HEK293 (cell line): Measurements from ENCODE around the gene KIFC1.
A peak's percentile ranks its signal among the peaks of the same experiment; 100 is the strongest.

Experiments used
- CTCF ChIA-PET: fragments of 350-600 bp; formaldehyde crosslinking; extraction: SDS; loops from one replicate; lab custom pipeline; 2021; ENCODE audit warnings: antibody characterized with exemption; lab: Yijun Ruan, JAX
- POLR2A ChIA-PET: fragments of 300-600 bp; formaldehyde crosslinking; extraction: SDS; loops from one replicate; lab custom pipeline; 2020; ENCODE audit warnings: antibody characterized with exemption, inconsistent platforms; lab: Yijun Ruan, JAX
- H3K27ac ChIP-seq: fragments of 200-500 bp; sonication (Bioruptor generic); 2 replicates; pipeline ENCODE4 v1.5.1; 2014; ENCODE audit warnings: low read depth, low read length, control low read depth, inconsistent platforms; ENCODE audit errors: extremely low read depth
- H3K36me3 ChIP-seq, 2 experiments: fragments of 200-500 bp in 1 of 2; sonication (Bioruptor generic) in 1 of 2; 1 replicate in 1 of 2; 2 replicates in 1 of 2; pipeline ENCODE4 v1.5.1; 2014 to 2017; ENCODE audit warnings: inconsistent platforms in 2 of 2, low read length in 2 of 2; ENCODE audit not compliant: control insufficient read depth in 2 of 2, insufficient read depth in 1 of 2
- H3K4me1 ChIP-seq: fragments of 200-500 bp; sonication (Bioruptor generic); 2 replicates; pipeline ENCODE4 v1.5.1; 2014; ENCODE audit warnings: mild to moderate bottlenecking, low read length, inconsistent platforms; ENCODE audit not compliant: control insufficient read depth, insufficient read depth
- H3K4me3 ChIP-seq: 2 replicates; pipeline ENCODE4 v1.5.1; 2011; ENCODE audit warnings: low read depth, mild to moderate bottlenecking, control low read depth, low read length, moderate library complexity
- H3K9me3 ChIP-seq: fragments of 200-500 bp; sonication (Bioruptor generic); 2 replicates; pipeline ENCODE4 v1.5.1; 2014; ENCODE audit warnings: low read depth, low read length, inconsistent platforms; ENCODE audit not compliant: control insufficient read depth, insufficient read depth
- FEZF1 ChIP-seq: fragments of 450-650 bp; formaldehyde crosslinking; IDR thresholded peaks from 2 replicates; pipeline ENCODE4 v1.5.1; 2016; ENCODE audit warnings: missing biosample characterization, missing genetic modification characterization
- GLI4 ChIP-seq: fragments of 450-650 bp; formaldehyde crosslinking; IDR thresholded peaks from 2 replicates; pipeline ENCODE4 v1.5.1; 2016; ENCODE audit warnings: missing biosample characterization, missing genetic modification characterization
- GLIS2 ChIP-seq: fragments of 450-650 bp; formaldehyde crosslinking; IDR thresholded peaks from 2 replicates; pipeline ENCODE4 v1.5.1; 2016; ENCODE audit warnings: missing biosample characterization, missing genetic modification characterization
- HOXD13 ChIP-seq: sonication (generic); formaldehyde crosslinking; IDR thresholded peaks from 2 replicates; pipeline ENCODE4 v1.8.0; 2022; ENCODE audit warnings: missing genetic modification reagents, borderline replicate concordance
- KLF1 ChIP-seq: fragments of 450-650 bp; formaldehyde crosslinking; IDR thresholded peaks from 2 replicates; pipeline ENCODE4 v1.5.1; 2016; ENCODE audit warnings: missing biosample characterization, missing genetic modification characterization
- KLF16 ChIP-seq: fragments of 450-650 bp; formaldehyde crosslinking; IDR thresholded peaks from 2 replicates; pipeline ENCODE4 v1.5.1; 2017; ENCODE audit warnings: missing biosample characterization, missing genetic modification characterization
- OVOL3 ChIP-seq: fragments of 450-650 bp; formaldehyde crosslinking; IDR thresholded peaks from 2 replicates; pipeline ENCODE4 v1.5.1; 2016; ENCODE audit warnings: missing biosample characterization, missing genetic modification characterization
- TRIM28 ChIP-seq: IDR thresholded peaks from 2 replicates; pipeline ENCODE4 v1.6.1; 2011; ENCODE audit warnings: low read length, control low read depth, borderline replicate concordance
- ZBTB1 ChIP-seq: fragments of 450-650 bp; formaldehyde crosslinking; IDR thresholded peaks from 2 replicates; pipeline ENCODE4 v1.5.1; 2016; ENCODE audit warnings: missing biosample characterization, missing genetic modification characterization
- ZEB2 ChIP-seq: fragments of 450-650 bp; formaldehyde crosslinking; IDR thresholded peaks from 2 replicates; pipeline ENCODE4 v1.5.1; 2016; ENCODE audit warnings: missing biosample characterization, missing genetic modification characterization
- ZFP37 ChIP-seq: fragments of 450-650 bp; formaldehyde crosslinking; IDR thresholded peaks from 2 replicates; pipeline ENCODE4 v1.5.1; 2016; ENCODE audit warnings: missing biosample characterization, missing genetic modification characterization
- ZIC2 ChIP-seq: fragments of 450-650 bp; formaldehyde crosslinking; IDR thresholded peaks from 2 replicates; pipeline ENCODE4 v1.5.1; 2016; ENCODE audit warnings: missing biosample characterization, missing genetic modification characterization
- ZNF121 ChIP-seq: fragments of 450-650 bp; formaldehyde crosslinking; IDR thresholded peaks from 2 replicates; pipeline ENCODE4 v1.5.1; 2016; ENCODE audit warnings: missing biosample characterization, missing genetic modification characterization
- ZNF146 ChIP-seq: fragments of 450-650 bp; formaldehyde crosslinking; IDR thresholded peaks from 2 replicates; pipeline ENCODE4 v1.5.1; 2016; ENCODE audit warnings: missing biosample characterization, missing genetic modification characterization
- ZNF16 ChIP-seq: fragments of 450-650 bp; formaldehyde crosslinking; IDR thresholded peaks from 2 replicates; pipeline ENCODE4 v1.5.1; 2016; ENCODE audit warnings: low read depth, missing biosample characterization, missing genetic modification characterization
- ZNF221 ChIP-seq: fragments of 450-650 bp; formaldehyde crosslinking; IDR thresholded peaks from 2 replicates; pipeline ENCODE4 v1.5.1; 2017; ENCODE audit warnings: missing biosample characterization, missing genetic modification characterization, borderline replicate concordance
- ZNF223 ChIP-seq: fragments of 450-650 bp; formaldehyde crosslinking; IDR thresholded peaks from 2 replicates; pipeline ENCODE4 v1.5.1; 2016; ENCODE audit warnings: missing biosample characterization, missing genetic modification characterization
- ZNF335 ChIP-seq: fragments of 450-650 bp; formaldehyde crosslinking; conservative IDR thresholded peaks from 2 replicates; pipeline ENCODE4 v1.5.1; 2016; ENCODE audit warnings: missing biosample characterization, missing genetic modification characterization
- ZNF394 ChIP-seq: fragments of 450-650 bp; formaldehyde crosslinking; IDR thresholded peaks from 2 replicates; pipeline ENCODE4 v1.5.1; 2016; ENCODE audit warnings: missing biosample characterization, missing genetic modification characterization, mild to moderate bottlenecking, moderate library complexity, borderline replicate concordance
- ZNF473 ChIP-seq: fragments of 450-650 bp; formaldehyde crosslinking; IDR thresholded peaks from 2 replicates; pipeline ENCODE4 v1.5.1; 2017; ENCODE audit warnings: missing biosample characterization, missing genetic modification characterization
- ZNF48 ChIP-seq: fragments of 450-650 bp; formaldehyde crosslinking; IDR thresholded peaks from 2 replicates; pipeline ENCODE4 v1.5.1; 2016; ENCODE audit warnings: missing biosample characterization, missing genetic modification characterization
- ZNF501 ChIP-seq: fragments of 450-650 bp; formaldehyde crosslinking; IDR thresholded peaks from 2 replicates; pipeline ENCODE4 v1.5.1; 2016; ENCODE audit warnings: missing biosample characterization, missing genetic modification characterization
- ZNF510 ChIP-seq: fragments of 450-650 bp; formaldehyde crosslinking; IDR thresholded peaks from 2 replicates; pipeline ENCODE4 v1.5.1; 2018; ENCODE audit warnings: mild to moderate bottlenecking, missing genetic modification characterization, missing biosample characterization; ENCODE audit not compliant: insufficient replicate concordance
- ZNF548 ChIP-seq: fragments of 450-650 bp; formaldehyde crosslinking; IDR thresholded peaks from 2 replicates; pipeline ENCODE4 v1.5.1; 2016; ENCODE audit warnings: missing biosample characterization, missing genetic modification characterization
- ZNF585B ChIP-seq: fragments of 450-650 bp; formaldehyde crosslinking; IDR thresholded peaks from 2 replicates; pipeline ENCODE4 v1.5.1; 2016; ENCODE audit warnings: missing biosample characterization, missing genetic modification characterization
- ZNF621 ChIP-seq: fragments of 450-650 bp; formaldehyde crosslinking; IDR thresholded peaks from 2 replicates; pipeline ENCODE4 v1.5.1; 2017; ENCODE audit warnings: missing biosample characterization, missing genetic modification characterization
- ZNF624 ChIP-seq: fragments of 450-650 bp; formaldehyde crosslinking; IDR thresholded peaks from 2 replicates; pipeline ENCODE4 v1.5.1; 2017; ENCODE audit warnings: missing biosample characterization, missing genetic modification characterization
- ZNF664 ChIP-seq: fragments of 450-650 bp; formaldehyde crosslinking; IDR thresholded peaks from 2 replicates; pipeline ENCODE4 v1.5.1; 2016; ENCODE audit warnings: missing biosample characterization, missing genetic modification characterization
- ZNF785 ChIP-seq: fragments of 450-650 bp; formaldehyde crosslinking; IDR thresholded peaks from 2 replicates; pipeline ENCODE4 v1.5.1; 2016; ENCODE audit warnings: missing biosample characterization, missing genetic modification characterization
- ZNF791 ChIP-seq: fragments of 450-650 bp; formaldehyde crosslinking; IDR thresholded peaks from 2 replicates; pipeline ENCODE4 v1.5.1; 2016; ENCODE audit warnings: missing biosample characterization, missing genetic modification characterization
- TF ChIP-seq, protein P1 (sequence below): fragments of 450-650 bp; formaldehyde crosslinking; IDR thresholded peaks from 2 replicates; pipeline ENCODE4 v1.5.1; 2017; ENCODE audit warnings: missing biosample characterization, missing genetic modification characterization
- TF ChIP-seq, protein P2 (sequence below): fragments of 450-650 bp; formaldehyde crosslinking; IDR thresholded peaks from 2 replicates; pipeline ENCODE4 v1.5.1; 2016; ENCODE audit warnings: missing biosample characterization, missing genetic modification characterization
- TF ChIP-seq, protein P3 (sequence below): fragments of 450-650 bp; formaldehyde crosslinking; IDR thresholded peaks from 2 replicates; pipeline ENCODE4 v1.5.1; 2016; ENCODE audit warnings: missing biosample characterization, missing genetic modification characterization

Gene KIFC1, protein sequence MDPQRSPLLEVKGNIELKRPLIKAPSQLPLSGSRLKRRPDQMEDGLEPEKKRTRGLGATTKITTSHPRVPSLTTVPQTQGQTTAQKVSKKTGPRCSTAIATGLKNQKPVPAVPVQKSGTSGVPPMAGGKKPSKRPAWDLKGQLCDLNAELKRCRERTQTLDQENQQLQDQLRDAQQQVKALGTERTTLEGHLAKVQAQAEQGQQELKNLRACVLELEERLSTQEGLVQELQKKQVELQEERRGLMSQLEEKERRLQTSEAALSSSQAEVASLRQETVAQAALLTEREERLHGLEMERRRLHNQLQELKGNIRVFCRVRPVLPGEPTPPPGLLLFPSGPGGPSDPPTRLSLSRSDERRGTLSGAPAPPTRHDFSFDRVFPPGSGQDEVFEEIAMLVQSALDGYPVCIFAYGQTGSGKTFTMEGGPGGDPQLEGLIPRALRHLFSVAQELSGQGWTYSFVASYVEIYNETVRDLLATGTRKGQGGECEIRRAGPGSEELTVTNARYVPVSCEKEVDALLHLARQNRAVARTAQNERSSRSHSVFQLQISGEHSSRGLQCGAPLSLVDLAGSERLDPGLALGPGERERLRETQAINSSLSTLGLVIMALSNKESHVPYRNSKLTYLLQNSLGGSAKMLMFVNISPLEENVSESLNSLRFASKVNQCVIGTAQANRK

DNA sequence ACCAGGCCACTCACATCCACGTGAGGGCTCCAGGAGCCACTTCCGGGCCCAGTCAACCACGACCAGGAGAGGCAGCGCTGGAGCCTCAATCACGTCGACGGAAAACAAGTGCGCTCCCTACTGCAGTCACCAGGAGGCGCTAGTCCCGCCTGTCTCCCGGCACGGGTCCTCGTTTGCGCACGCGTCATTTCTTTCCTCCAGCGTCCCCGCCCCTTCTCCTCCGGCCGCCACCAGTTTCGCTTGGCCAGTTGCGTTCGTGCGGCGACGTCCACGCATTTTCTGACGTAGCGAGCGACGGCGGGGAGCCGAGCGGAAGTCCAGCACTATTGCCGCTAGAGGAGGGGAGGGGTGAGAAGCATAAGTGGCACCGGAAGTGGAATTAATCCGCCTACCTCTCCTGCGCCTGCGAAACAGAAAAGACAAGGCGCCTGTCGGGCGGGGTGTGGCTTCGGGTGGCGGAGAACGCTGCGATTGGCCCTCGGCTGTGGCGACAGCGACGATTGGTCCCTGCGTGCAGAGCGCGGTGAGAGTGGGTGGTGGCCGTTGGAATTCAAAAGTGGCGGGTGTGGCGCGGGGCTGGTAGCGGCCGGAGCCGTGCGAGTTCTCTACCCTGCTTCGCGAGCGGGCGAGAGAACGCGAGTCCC is at the start of gene KIFC1:
KIFC1 (plus strand) TSS at position 546 of the 644 bp plus-strand sequence. CDS start 163 bp downstream, outside the sequence.
- CTCF ChIA-PET = interaction anchor here (0.5 to 1.6 kb wide), 41 partner anchors 9 to 243 kb away, joined by 3 to 21 read pairs (median 5); partner anchors contain the start of genes B3GALT4, RPS18, VPS52 and ZBTB22
- Histone ChIP-seq H3K4me1 (peaks cover 10% of the 10 kb centered on the region), H3K9me3 (no peaks in the 10 kb centered on the region), H3K27ac (peak within 1 kb of the TSS; percentile 80), H3K36me3 (peaks cover 3 to 15% of the 10 kb centered on the region in 2 experiments; a peak in 2 of 3 replicates), H3K4me3 (peak within 1 kb of the TSS; percentile 82)
- POLR2A ChIA-PET = interaction anchor here (1.0 to 1.4 kb wide), 2 partner anchors 74 to 114 kb away, joined by 4 read pairs; partner anchors contain the start of genes B3GALT4 and ZBTB22
- TF ChIP-seq ZNF394 (tag by site-specific recombination) (no peak), ZBTB1 (tag by site-specific recombination) (no peak; the same call in 1 of the 2 replicates), GLIS2 (no peak), ZNF510 (no peak), ZNF785 (tag by site-specific recombination) (no peak), KLF16 (no peak), ZIC2 (tag by site-specific recombination) (peak; percentile 55; the same call in 1 of the 2 replicates), ZNF473 (tag by site-specific recombination) (no peak), ZNF548 (no peak), HOXD13 (CRISPR knock-in tag) (no peak), TRIM28 (0 out of 2 replicates have a peak, but pooled peaks have one; percentile 29), ZEB2 (tag by site-specific recombination) (peak; percentile 78), ZNF624 (tag by site-specific recombination) (no peak), ZNF16 (no peak), ZNF146 (tag by site-specific recombination) (no peak), OVOL3 (tag by site-specific recombination) (no peak), ZNF501 (tag by site-specific recombination) (peak; percentile 1; the same call in 1 of the 2 replicates), ZNF121 (tag by site-specific recombination) (no peak), ZNF621 (no peak), ZNF223 (tag by site-specific recombination) (no peak), ZNF48 (tag by site-specific recombination) (no peak), GLI4 (tag by site-specific recombination) (no peak), ZNF664 (tag by site-specific recombination) (no peak), KLF1 (peak; percentile 85), ZFP37 (no peak), ZNF335 (tag by site-specific recombination) (no peak), FEZF1 (tag by site-specific recombination) (peak; percentile 38), ZNF791 (tag by site-specific recombination) (no peak), ZNF585B (tag by site-specific recombination) (no peak), ZNF221 (tag by site-specific recombination) (no peak)
- TF ChIP-seq, protein P1, sequence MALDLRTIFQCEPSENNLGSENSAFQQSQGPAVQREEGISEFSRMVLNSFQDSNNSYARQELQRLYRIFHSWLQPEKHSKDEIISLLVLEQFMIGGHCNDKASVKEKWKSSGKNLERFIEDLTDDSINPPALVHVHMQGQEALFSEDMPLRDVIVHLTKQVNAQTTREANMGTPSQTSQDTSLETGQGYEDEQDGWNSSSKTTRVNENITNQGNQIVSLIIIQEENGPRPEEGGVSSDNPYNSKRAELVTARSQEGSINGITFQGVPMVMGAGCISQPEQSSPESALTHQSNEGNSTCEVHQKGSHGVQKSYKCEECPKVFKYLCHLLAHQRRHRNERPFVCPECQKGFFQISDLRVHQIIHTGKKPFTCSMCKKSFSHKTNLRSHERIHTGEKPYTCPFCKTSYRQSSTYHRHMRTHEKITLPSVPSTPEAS (tag by site-specific recombination) = no peak
- TF ChIP-seq, protein P2, sequence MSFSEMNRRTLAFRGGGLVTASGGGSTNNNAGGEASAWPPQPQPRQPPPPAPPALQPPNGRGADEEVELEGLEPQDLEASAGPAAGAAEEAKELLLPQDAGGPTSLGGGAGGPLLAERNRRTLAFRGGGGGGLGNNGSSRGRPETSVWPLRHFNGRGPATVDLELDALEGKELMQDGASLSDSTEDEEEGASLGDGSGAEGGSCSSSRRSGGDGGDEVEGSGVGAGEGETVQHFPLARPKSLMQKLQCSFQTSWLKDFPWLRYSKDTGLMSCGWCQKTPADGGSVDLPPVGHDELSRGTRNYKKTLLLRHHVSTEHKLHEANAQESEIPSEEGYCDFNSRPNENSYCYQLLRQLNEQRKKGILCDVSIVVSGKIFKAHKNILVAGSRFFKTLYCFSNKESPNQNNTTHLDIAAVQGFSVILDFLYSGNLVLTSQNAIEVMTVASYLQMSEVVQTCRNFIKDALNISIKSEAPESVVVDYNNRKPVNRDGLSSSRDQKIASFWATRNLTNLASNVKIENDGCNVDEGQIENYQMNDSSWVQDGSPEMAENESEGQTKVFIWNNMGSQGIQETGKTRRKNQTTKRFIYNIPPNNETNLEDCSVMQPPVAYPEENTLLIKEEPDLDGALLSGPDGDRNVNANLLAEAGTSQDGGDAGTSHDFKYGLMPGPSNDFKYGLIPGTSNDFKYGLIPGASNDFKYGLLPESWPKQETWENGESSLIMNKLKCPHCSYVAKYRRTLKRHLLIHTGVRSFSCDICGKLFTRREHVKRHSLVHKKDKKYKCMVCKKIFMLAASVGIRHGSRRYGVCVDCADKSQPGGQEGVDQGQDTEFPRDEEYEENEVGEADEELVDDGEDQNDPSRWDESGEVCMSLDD (tag by site-specific recombination) = no peak
- TF ChIP-seq, protein P3, sequence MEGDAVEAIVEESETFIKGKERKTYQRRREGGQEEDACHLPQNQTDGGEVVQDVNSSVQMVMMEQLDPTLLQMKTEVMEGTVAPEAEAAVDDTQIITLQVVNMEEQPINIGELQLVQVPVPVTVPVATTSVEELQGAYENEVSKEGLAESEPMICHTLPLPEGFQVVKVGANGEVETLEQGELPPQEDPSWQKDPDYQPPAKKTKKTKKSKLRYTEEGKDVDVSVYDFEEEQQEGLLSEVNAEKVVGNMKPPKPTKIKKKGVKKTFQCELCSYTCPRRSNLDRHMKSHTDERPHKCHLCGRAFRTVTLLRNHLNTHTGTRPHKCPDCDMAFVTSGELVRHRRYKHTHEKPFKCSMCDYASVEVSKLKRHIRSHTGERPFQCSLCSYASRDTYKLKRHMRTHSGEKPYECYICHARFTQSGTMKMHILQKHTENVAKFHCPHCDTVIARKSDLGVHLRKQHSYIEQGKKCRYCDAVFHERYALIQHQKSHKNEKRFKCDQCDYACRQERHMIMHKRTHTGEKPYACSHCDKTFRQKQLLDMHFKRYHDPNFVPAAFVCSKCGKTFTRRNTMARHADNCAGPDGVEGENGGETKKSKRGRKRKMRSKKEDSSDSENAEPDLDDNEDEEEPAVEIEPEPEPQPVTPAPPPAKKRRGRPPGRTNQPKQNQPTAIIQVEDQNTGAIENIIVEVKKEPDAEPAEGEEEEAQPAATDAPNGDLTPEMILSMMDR (tag by site-specific recombination) = peak; percentile 100
